HG03378 (cell line): ENCODE measurements around the gene ZRSR2.
"Not testable (repeated sequence)": the region's sequence is repeated elsewhere in the genome, so short reads cannot be mapped to it uniquely, and the experiment has no call there.

Source experiments
- ATAC-seq: cut with Tn5 transposase; IDR thresholded peaks from one replicate; pipeline ENCODE4 v1.9.1; 2021; ENCODE audit warnings: mild to moderate bottlenecking, moderate library complexity; ENCODE audit not compliant: unreplicated experiment

The ZRSR2 gene, protein sequence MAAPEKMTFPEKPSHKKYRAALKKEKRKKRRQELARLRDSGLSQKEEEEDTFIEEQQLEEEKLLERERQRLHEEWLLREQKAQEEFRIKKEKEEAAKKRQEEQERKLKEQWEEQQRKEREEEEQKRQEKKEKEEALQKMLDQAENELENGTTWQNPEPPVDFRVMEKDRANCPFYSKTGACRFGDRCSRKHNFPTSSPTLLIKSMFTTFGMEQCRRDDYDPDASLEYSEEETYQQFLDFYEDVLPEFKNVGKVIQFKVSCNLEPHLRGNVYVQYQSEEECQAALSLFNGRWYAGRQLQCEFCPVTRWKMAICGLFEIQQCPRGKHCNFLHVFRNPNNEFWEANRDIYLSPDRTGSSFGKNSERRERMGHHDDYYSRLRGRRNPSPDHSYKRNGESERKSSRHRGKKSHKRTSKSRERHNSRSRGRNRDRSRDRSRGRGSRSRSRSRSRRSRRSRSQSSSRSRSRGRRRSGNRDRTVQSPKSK

DNA sequence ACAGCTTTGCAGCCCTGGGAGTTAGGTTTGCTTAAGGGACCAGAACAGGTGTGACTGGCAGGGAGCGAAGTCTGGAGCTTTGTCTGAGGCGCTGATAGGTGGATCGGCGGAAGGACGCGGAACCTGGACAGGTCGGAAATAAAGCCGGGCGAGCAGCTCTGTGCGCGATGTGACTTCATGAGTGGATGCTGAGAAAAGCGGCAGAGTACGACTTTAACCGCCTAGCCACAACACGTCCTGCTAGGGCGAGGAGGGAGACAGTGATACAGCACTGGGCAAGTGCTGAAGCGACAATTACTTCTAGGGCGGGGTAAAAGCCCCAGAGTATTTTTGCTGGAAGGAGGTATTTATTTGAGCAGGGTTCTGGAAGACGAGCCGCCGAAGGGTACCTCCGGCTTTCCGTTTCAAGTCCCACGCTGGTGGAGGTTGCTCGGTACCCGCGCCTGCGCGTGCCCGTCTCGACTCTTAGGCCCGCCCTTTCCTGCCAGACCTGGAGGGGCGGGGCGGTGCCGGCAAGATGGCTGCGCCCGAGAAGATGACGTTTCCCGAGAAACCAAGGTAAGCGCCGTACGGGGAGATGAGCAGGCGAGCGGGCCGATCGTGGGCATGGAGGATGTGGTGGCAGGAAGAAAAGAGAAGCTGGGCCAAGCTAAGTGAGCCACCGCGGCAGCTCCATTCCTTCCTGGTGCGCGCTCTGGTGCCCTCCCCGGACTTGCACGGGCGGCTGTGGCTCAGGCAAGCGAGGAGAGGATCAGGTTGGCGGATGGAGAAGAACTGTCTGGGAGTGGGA is at the start of gene ZRSR2:
TSS of gene ZRSR2 (plus strand) at position 506 of the 790 bp plus-strand sequence. CDS start at position 518, 12 bp downstream.
- peak; percentile 89 for ATAC-seq

DNA sequence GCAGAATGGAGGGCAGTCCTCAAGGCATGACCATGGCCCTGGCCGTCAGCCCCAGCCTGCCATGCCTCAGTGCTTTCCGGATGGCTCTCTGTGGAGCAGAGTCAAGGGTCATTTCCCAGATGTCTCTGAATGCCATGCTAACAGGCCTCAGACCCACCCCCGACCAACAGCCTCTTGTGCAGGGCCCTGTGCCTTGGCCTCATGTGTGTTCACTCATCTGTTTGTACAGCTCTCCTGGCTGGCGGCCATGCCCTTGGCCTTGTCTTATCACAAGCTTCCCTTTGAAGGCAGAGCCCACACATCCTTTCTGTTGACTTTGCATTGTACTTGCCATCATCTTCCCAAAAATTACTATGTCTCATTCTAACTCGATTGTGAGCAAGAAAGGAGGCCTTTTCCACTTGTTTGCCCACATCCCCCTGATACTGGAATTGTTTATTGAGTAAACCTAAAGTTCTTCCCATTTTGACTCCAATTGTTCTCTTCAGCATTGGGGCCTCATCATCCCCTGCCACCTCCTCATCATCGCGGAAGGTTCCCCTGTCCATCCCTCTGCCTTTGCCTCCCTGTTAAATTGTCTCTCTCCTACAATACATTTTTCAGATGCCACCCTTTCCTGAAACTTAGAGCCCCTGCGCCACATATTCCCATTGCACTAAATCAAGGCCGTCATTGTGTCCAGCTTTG is 46.0 kb upstream of the ZRSR2 start:
- no peak for ATAC-seq

DNA sequence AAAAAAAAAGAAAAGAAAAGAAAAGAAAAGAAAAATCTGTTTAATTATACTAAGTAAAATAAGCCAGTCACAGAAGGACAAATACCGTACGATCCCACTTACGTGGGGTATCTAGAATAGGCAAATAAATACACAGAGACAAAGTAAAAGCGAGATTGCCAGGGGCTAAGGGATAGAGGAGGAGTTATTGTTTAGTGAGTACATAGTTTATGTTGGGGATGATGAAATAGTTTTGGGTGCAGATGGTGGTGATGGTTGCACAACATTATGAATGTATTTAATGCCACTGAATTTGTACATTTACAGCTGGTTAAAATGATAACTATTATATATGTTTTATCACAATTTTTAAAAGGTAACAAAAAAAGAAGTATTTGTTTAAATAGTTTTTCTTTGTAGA is 45.1 kb upstream of the ZRSR2 start:
- ATAC-seq = no peak

DNA sequence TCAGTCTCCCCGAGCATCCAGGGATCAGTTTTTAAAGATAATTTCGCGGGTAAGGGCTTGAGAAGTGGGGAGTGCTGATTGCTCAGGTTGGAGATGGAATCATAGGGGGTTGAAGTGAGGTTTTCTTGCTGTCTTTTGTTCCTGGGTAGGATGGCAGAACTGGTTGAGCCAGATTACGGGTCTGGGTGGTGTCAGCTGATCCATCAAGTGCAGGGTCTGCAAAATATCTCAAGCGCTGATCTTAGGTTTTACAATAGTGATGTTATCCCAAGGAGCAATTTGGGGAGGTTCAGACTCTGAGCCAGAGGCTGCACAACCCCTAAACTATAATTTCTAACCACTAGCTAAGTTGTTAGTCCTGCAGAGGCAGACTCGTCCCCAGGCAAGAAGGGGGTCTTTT is 43.6 kb upstream of the ZRSR2 start:
- ATAC-seq = not testable (repeated sequence)

DNA sequence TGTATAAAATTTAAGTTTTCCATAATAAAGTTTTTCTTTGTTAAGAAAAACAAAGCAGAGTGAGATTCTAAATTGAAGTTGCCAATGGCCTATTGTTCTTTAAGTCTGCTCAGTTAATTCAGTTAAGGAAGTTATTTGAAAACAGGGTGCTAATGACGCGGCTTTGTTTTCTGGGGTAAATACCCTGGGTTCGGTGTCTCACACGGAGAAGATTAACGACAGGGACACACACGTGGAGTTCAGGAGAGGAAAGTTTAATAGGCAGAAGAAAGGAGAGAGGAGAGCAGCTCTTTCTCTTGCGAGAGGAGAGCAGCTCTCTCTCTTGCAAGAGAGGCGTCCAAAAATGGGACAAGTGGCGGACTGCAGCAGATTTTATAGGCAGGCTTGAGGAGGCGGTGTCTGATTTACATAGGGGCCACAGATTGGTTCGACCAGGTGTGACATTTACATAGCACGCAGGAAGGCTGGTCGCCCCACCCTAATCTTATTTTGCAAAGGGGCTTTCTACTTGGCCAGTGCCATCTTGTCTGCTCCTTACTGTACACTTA is 42.6 kb upstream of the ZRSR2 start:
- ATAC-seq = no peak

DNA sequence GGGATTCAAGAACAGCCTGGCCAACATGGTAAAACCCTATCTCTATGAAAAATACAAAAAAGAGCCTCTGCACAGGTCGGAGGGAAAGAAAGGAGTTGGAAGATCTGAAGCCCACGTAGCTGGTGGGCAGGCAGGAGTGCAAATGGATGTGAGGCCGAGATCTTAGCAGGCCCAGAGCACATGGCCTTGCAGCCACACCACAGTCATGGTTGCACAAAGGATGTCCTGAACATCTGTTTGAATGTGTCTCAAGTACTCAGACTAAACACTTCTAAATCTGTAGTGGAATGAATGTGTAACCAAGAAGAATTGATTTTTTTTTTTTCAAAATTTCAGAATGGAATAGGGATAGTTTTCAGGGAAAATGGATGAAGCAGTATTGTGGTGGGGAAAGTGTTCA is 41.4 kb upstream of the ZRSR2 start:
- ATAC-seq = no peak

DNA sequence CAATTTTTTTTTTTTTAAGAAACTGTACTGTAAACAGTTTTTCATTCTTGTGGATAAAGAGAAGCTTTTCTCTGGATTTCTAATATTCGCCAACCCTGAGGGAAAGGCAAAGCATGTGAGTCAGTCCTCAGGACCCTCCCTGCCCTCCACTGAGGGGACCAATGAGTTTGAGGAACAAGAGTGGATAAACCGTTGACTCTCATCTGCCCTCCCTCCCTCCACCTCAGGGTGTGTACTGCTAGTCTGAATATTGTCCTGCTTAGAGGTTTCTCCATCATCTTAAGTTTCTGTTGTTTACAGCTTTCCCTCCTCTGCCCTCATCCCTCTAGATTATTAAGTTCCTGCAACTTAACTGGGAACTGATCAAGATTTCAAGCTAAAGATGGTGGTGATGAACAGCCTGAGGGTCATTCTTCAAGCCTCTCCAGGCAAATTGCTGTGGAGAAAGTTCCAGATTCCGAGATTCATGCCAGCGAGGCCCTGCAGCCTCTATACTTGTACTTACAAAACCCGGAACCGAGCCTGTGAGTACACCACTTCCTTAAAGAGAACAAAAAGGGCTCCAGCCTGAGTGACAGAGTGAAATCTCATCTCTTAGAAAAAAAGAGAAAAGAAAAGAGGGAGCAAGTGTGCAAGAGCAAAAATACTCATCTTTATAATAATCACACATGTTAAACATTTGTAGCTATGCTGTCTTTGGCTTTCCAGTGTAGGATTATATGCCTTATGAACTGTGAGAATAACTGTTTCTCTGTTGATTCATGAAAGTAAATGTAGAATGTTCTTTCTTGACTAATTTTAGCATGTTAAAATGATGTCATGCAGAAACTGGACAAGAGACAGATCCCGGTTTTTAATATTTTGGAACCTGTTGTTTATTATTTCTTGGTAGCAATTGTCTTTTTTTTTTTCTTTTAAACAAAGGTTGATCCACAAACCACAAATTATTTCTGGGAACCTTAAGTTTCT is 40.4 kb upstream of the ZRSR2 start:
- peak; percentile 72 for ATAC-seq

DNA sequence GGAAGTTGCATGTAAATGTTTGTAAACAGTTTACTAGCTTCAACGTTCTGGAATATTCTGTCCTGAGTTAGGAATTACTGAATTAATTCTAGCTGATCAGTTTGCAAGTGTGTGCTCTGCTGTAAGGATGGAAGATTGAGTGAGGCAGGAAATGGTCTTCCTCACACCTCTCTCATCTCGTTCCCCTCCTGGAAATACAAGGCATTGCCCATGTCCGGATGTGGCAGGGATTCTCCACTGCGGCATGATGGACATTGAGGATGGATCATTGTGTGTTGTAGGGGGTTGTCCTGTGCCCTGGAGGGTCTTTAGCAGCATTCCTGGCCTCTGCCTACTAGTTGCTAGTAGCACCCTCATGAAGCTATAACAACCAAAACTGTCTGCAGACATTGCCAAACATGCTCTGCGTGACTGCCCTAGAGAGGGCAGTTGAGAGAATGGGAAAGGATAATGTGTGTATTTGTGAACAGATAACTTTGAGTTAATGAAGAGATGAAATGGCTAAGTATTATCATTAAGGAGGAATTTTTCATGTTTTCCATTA is 39.6 kb upstream of the ZRSR2 start:
- ATAC-seq = no peak

DNA sequence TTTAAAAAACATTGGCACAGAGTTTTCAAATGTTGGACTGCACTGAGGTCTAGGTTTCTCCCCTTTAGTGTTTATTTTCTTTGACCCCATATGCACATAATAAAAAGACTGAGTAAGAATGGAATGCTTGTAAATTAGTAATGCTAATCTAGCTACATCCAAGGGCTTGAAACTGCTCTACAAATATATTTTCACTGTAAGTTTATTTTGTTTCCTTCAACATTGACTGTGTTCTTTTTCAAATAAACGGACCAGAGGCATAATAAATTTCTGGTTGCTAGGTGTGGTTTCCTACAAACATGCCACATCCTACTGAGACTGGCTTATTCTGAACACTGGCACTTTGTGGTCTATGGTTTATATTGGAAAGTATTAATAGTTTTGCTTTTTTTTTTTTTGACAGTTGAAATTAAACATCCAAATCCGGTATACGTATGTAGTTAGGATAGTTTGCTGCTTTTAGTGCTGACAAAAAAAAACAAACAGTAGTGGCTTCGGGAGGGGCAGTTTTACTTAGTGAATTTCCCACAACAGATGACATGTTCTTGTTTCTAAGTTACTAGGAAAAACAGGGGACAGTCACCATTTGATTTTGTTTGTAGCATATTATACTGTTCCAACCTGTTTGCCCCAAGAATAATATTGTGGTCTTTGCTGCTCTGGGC is 39.0 kb upstream of the ZRSR2 start:
- ATAC-seq = no peak

DNA sequence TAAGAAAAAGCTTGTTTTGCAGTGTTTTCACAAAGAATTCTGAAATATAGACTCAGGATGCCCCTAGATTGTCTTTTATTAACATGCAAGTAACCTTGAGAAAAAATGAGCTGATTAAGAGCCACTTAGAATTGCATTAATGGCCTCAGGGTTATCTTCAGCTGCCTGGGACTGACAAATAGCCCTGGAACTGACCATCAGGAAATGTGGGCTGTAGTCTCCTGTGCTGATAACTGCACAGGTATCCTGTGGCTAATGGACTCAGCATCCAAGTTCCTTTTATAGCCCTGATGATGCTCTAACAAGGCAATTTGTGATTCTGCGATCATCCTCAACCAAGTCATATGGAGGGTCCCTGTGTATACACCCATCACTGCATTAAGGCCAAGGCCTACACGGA is 35.2 kb upstream of the ZRSR2 start:
- ATAC-seq = no peak

DNA sequence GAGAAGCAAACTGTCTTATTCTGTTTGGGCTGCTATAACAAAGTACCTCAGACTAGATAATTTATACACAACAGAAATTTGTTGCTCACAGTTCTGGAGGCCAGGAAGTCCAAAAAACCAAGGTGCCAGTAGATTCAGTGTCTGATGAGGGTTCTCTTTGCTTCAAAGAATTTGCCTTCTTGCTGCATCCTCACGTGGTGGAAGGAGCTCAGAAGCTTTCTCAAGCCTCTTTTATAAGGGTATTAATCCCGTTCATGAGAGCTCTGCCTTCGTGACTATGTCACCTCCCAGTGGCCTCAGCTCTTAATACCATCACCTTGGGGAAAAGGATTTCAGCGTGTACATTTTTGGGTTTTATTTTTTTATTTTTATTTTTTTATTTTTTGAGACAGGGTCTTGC is 32.1 kb upstream of the ZRSR2 start:
- ATAC-seq = no peak

DNA sequence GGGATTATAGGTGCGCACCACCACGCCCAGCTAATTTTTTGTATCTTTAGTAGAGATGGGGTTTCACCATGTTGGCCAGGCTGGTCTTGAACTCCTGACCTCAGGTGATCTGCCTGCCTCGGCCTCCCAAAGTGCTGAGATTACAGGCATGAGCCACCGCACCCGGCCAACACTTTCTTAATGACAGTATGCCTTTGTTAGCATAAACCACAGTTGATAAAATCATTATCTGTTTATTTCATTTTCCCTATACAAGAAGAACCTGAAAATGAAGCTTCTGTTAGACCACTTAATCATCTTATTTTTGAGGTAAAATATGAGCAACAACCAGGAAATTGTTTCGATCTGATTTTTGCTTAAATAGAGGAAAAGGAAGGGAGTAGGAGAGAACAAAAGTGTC is 30.4 kb upstream of the ZRSR2 start:
- not testable (repeated sequence) for ATAC-seq

DNA sequence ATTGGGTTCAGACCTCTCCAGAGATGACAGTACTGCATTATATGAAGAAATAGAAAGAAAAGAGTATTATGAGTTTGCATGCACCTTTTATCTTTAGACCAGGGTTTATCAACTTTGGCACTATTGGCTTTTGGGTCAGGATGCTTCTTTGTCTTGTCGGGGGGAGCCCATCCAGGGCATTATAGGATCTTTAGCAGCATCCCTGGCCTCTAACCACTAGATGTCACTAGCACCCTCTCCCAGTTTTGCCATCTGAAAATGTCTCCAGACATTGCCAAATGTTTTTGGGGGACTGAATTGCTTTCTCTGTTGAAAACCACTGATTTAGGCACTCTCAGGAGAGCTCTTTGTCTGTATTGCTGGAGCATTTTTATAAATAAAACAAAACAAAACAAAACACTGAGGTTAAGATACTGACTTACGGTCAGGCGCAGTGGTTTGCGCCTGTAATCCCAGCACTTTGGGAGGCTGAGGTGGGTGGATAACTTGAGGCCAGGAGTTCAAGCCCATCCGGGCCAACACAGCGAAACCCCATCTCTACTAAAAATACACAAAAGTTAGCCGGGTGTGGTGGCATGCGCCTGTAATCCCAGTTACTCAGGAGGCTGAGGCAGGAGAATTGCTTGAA is 28.6 kb upstream of the ZRSR2 start:
- ATAC-seq = no peak

DNA sequence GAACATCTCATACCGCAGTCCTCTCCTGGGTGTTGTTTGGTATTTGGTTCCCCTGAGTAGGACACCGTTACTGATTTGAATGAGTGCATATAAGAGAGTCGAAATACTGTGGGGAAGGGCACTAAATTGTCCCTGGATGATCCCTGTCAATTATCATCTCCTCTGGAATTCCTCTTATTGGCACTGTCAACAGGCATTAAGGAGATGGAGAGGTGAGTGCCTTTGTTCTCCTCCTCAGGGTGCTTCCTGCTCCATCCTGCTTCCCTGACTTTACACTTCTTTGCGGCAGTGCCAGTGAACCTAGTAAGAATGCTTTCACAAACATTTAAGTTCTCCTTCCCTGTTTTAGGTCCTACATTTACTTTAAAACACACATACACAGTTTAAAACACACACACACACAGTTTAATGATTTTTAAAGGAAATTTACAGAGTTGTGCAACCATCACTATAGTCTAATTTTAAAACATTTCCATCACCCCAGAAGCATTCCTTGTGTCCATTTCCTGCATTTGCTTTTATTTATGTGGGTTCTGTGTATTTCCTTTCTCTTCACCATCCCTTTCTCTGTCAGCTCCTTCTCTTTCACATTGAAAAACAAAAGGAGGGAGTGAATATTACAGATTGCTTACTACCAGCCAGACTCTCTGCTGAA is 20.9 kb upstream of the ZRSR2 start:
- no peak for ATAC-seq

DNA sequence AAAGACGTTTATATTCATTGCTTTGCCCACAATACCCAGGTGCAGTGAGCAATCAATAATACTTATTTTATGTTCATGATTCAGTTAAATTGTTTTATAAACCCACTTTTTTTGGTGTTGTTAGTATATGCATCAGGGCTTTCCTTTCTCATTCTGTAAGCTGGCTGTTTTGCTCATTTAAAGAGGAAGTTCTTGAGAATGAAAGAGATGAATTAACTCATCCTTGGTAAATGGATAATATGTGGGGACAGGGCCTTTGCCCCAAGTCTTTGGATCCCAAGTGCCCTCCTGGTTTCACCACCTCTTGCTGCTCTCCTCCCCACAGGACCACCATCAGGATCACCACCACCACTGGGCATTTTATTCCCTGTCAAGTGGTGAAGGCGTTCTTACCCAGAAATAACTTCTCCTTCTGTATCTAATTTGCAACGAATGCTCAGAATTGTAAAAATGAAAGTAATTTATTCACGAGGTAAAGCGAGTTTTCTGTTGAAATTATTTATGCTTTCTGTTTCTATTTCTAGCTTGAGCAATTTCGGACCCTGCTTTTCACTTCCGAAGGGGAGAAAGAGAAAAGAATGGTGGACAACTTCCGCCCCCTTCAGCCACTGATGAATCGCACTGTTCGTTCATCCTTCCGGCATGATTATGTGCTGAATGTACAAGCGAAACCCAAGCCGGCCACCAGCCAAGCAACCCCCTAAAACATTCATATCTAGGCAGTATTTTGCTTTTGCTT is 8.2 kb upstream of the ZRSR2 start:
- peak; percentile 73 for ATAC-seq

DNA sequence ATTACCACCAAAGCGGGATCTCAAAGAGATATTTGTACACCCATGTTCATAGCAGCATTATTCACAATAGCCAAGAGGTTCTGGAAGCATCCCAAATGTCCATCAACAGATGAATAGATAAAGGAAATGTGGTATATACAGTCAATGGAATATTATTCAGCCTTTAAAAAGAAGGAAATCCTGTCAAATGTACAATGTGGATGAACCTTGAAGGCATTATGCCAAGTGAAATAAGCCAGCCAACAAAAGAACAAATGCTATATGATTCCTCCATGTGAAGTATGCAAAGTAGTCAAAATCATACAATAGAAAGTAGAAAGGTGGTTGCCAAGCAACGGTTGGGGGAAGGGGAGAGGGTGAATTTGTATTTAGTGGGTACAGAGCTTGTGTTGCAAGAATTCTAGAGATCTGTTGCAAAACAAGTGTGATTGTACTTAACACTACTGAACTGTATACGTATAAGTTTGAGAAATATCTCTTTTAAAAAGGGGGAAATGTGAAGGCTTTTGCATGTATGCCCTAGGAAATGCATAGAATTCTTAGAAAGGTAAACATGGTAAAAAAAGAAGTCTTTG is 5.0 kb upstream of the ZRSR2 start:
- ATAC-seq = no peak

DNA sequence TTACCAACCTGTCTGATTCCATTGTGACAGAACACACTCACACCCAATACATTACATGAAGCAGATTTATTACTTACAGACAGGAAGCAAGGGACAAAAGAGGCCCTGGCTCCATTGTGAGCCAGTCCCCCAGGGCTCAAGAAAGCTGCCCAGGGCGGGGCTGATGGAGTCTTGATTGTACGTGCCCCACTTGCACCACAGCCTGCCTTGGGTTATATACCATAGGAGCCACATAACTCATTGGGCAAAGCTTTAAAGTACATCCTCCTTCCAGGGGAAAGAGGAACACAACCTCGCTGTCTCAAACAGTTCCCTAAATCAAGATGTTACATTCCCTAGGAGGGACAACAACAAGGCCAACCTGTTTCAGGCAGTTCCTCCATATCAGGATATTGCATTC is 3.4 kb upstream of the ZRSR2 start:
- no peak for ATAC-seq
